OCI-LY7 (cell line): ENCODE measurements around the gene STK10.

ENCODE experiments used
- EZH2phosphoT487 ChIP-seq: fragments of 200-600 bp; sonication (generic); IDR thresholded peaks from 2 replicates; pipeline ENCODE4 v1.6.1; 2018; ENCODE audit warnings: low read depth, borderline replicate concordance, mild to moderate bottlenecking, mixed run types, antibody characterized with exemption, low read length, moderate library complexity, mixed read lengths
- TF ChIP-seq, protein P1 (sequence below): fragments of 200-600 bp; sonication (generic); conservative IDR thresholded peaks from 2 replicates; pipeline ENCODE4 v1.5.1; 2014; ENCODE audit warnings: mild to moderate bottlenecking, antibody characterized with exemption, low read length, moderate library complexity, mixed read lengths

DNA sequence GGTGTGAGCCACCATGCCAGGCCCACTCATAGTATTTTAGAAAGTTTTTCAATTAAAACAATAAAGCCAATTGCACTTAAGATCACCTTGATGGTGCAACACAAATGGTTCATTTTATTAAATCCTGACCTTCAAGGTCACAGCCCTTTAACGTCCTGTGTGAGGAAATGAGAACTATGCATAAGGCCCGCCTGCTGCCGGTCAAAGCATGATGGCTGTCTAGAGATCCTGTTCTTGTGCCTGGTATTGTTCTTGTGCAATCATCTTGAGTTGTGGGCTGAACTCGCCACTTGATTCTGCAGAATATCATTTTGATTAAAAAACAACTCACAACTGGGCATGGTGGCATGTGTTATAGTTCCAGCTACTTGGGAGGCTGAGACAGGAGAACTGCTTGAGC, 137.9 kb downstream of the STK10 start:
- TF ChIP-seq, protein P1, sequence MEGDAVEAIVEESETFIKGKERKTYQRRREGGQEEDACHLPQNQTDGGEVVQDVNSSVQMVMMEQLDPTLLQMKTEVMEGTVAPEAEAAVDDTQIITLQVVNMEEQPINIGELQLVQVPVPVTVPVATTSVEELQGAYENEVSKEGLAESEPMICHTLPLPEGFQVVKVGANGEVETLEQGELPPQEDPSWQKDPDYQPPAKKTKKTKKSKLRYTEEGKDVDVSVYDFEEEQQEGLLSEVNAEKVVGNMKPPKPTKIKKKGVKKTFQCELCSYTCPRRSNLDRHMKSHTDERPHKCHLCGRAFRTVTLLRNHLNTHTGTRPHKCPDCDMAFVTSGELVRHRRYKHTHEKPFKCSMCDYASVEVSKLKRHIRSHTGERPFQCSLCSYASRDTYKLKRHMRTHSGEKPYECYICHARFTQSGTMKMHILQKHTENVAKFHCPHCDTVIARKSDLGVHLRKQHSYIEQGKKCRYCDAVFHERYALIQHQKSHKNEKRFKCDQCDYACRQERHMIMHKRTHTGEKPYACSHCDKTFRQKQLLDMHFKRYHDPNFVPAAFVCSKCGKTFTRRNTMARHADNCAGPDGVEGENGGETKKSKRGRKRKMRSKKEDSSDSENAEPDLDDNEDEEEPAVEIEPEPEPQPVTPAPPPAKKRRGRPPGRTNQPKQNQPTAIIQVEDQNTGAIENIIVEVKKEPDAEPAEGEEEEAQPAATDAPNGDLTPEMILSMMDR, result no peak
- no peak for TF ChIP-seq EZH2phosphoT487
